ENCODE measurements around the gene NIT1. TPM values are rescaled to one million over a fixed set of nuclear protein-coding genes. Genes with fewer than 3 reads are reported as not detected.

NIT1 gene
- total and polyA plus RNA-seq, 2 of the 13 experiments (the other 11 are each of a cell fraction or from before 2014, with no cell fraction given) = 22.7 to 31.0 TPM

- no peaks in the 10 kb centered on the region for H3K9me3 ChIP-seq (ENCODE audit: low read length)
- ChIA-PET POLR2A (no interaction called here), CTCF (ENCODE audit: low intra/inter-chr PET ratio, low total read pairs) (no interaction called here)
- 53% methylated on average over 7 of the region's 7 CpGs for WGBS (ENCODE audit: low lambda C conversion rate)
- no peak overlapping the region for H3K4me3 ChIP-seq (replicated peaks in 1 of 3; ENCODE audit: insufficient read depth in 1 of 3, low read depth in 2 of 3, low read length in 3 of 3)
- ATAC-seq (no peak), DNase-seq (ENCODE audit: low spot score) (no peak), FAIRE-seq (no peak)
- no peak overlapping the region for H3K9ac ChIP-seq (ENCODE audit: insufficient read depth, low read depth, low read length)
- H3K4me2 ChIP-seq (ENCODE audit: low read depth, low read length) = no peak overlapping the region
- peaks cover 3 to 34% of the 10 kb centered on the region in 2 experiments; a peak in 3 of 5 replicates for H3K27me3 ChIP-seq (ENCODE audit: control insufficient read depth in 1 of 2, insufficient read depth in 2 of 2, low read length in 2 of 2)
- no peaks in the 10 kb centered on the region for H4K20me1 ChIP-seq (ENCODE audit: insufficient read depth, low read length)
- no TSS peak for BruUV-seq (replicated peaks)
- in situ Hi-C loops (cut with HindIII; ENCODE audit: extremely low pct_ligation_motif_present, low pct_unique_long_range_greater_than_20kb) = loop anchor here (10.0 kb wide), 1 partner anchor 97 kb away; no protein-coding TSS in a partner anchor
- no peaks in the 10 kb centered on the region for H3K36me3 ChIP-seq (replicated peaks in 1 of 2; ENCODE audit: control insufficient read depth in 1 of 2, insufficient read depth in 2 of 2, low read length in 2 of 2)
- no peak overlapping the region for H3K27ac ChIP-seq (ENCODE audit: extremely low read length, insufficient read depth, low read length)
- no peak overlapping the region for H2AFZ ChIP-seq (ENCODE audit: low read length)
- 0 out of 2 replicates have a peak, but pooled peaks cover 12% of the 10 kb centered on the region for H3K4me1 ChIP-seq (ENCODE audit: insufficient read depth, low read length)
- intact Hi-C loops (cut with micrococcal nuclease; ENCODE audit: unreplicated experiment) = no loop called here
- no peaks in the 10 kb centered on the region for H3K79me2 ChIP-seq (ENCODE audit: insufficient read depth, low read length)
- TF ChIP-seq ZBTB37 (CRISPR knock-in tag; IDR thresholded peaks at IDR 0.05) (no peak), ZNF362 (CRISPR knock-in tag; IDR thresholded peaks at IDR 0.05; ENCODE audit: borderline replicate concordance) (no peak), ZNF276 (CRISPR knock-in tag; IDR thresholded peaks at IDR 0.05; ENCODE audit: low read depth) (no peak), ATF3 (CRISPR knock-in tag; IDR thresholded peaks at IDR 0.05) (no peak), ZNF441 (CRISPR knock-in tag; IDR thresholded peaks at IDR 0.05; ENCODE audit: borderline replicate concordance) (no peak), RXRA (CRISPR knock-in tag; IDR thresholded peaks at IDR 0.05) (no peak), TRIM22 (IDR thresholded peaks at IDR 0.05) (no peak), LCORL (IDR thresholded peaks at IDR 0.05) (no peak), LCORL (CRISPR knock-in tag; IDR thresholded peaks at IDR 0.05) (no peak), ZNF414 (CRISPR knock-in tag; IDR thresholded peaks at IDR 0.05) (no peak), ZHX1 (CRISPR knock-in tag; IDR thresholded peaks at IDR 0.05; ENCODE audit: low read depth) (no peak), ADNP (CRISPR knock-in tag; IDR thresholded peaks at IDR 0.05) (no peak)
Measured at GRCh38 chr1:161091796-161092507, 26.0 kb upstream of the NIT1 start.
